WTC11 (cell line): ENCODE measurements around the gene STK32C. TPM values are rescaled to one million over a fixed set of nuclear protein-coding genes. Genes with fewer than 3 reads are reported as not detected.

Experiments
- ATAC-seq: fragments of 200-7000 bp; cut with Tn5 transposase; 2 replicates; pipeline ENCODE4 v1.10.0; 2021; ENCODE audit warnings: mild to moderate bottlenecking, moderate library complexity
- CTCF ChIA-PET: fragments of 300-600 bp; sonication (Branson Sonifier 250); formaldehyde crosslinking; loops from one replicate; lab custom pipeline; 2021; ENCODE audit warnings: antibody characterized with exemption; lab: Charles Lee
- POLR2A ChIA-PET: fragments of 350-600 bp; sonication (Branson Sonifier 250); formaldehyde crosslinking; loops from one replicate; lab custom pipeline; 2021; ENCODE audit warnings: antibody characterized with exemption; lab: Charles Lee
- DNase-seq: peaks from one replicate; pipeline ENCODE4 v3.0.0; 2021; ENCODE audit warnings: low spot score
- H3K27ac Mint-ChIP-seq: 2 replicates; pipeline ENCODE4 v1.8.0; 2021; ENCODE audit warnings: mixed read lengths
- H3K27me3 Mint-ChIP-seq: 2 replicates; pipeline ENCODE4 v1.8.0; 2021; ENCODE audit warnings: low read depth, mild to moderate bottlenecking, moderate library complexity, mixed read lengths
- H3K36me3 Mint-ChIP-seq: 2 replicates; pipeline ENCODE4 v1.8.0; 2021; ENCODE audit warnings: mixed read lengths
- H3K4me1 Mint-ChIP-seq: 2 replicates; pipeline ENCODE4 v1.8.0; 2022; ENCODE audit warnings: mixed read lengths
- H3K4me3 Mint-ChIP-seq: 2 replicates; pipeline ENCODE4 v1.8.0; 2021; ENCODE audit warnings: mild to moderate bottlenecking, moderate library complexity, mixed read lengths
- H3K9me3 Mint-ChIP-seq: 2 replicates; pipeline ENCODE4 v1.8.0; 2021; ENCODE audit warnings: mixed read lengths
- AFF4 ChIP-seq: sonication (generic); formaldehyde crosslinking; IDR thresholded peaks from 2 replicates; pipeline ENCODE4 v1.8.1; 2023; ENCODE audit warnings: mild to moderate bottlenecking, missing genetic modification reagents, borderline replicate concordance
- CBFB ChIP-seq: sonication (generic); formaldehyde crosslinking; IDR thresholded peaks from 2 replicates; pipeline ENCODE4 v1.8.1; 2022; ENCODE audit warnings: mild to moderate bottlenecking, low read depth, missing genetic modification reagents
- CREM ChIP-seq: sonication (generic); formaldehyde crosslinking; IDR thresholded peaks from 2 replicates; pipeline ENCODE4 v1.8.1; 2022; ENCODE audit warnings: mild to moderate bottlenecking, missing genetic modification reagents, moderate library complexity
- E2F5 ChIP-seq: sonication (generic); formaldehyde crosslinking; IDR thresholded peaks from 2 replicates; pipeline ENCODE4 v1.8.1; 2022; ENCODE audit warnings: mild to moderate bottlenecking, moderate library complexity, missing genetic modification reagents
- EMX1 ChIP-seq: fragments of 250-450 bp; sonication (Bioruptor Pico); IDR thresholded peaks from 2 replicates; pipeline ENCODE4 v1.8.0; 2021; ENCODE audit warnings: mild to moderate bottlenecking
- FOXP4 ChIP-seq: sonication (generic); formaldehyde crosslinking; IDR thresholded peaks from 2 replicates; pipeline ENCODE4 v1.8.0; 2022; ENCODE audit warnings: mild to moderate bottlenecking, missing genetic modification reagents
- GRHL2 ChIP-seq: fragments of 250-450 bp; sonication (Bioruptor Pico); IDR thresholded peaks from 2 replicates; pipeline ENCODE4 v1.8.0; 2022; ENCODE audit warnings: mild to moderate bottlenecking, moderate library complexity; ENCODE audit not compliant: insufficient replicate concordance, severe bottlenecking
- IRF2 ChIP-seq: sonication (generic); formaldehyde crosslinking; IDR thresholded peaks from 2 replicates; pipeline ENCODE4 v1.8.0; 2022; ENCODE audit warnings: low read depth, missing genetic modification reagents, borderline replicate concordance
- JUN ChIP-seq: sonication (generic); formaldehyde crosslinking; IDR thresholded peaks from 2 replicates; pipeline ENCODE4 v1.8.0; 2023; ENCODE audit warnings: mild to moderate bottlenecking, missing genetic modification reagents
- PRDM15 ChIP-seq: sonication (generic); formaldehyde crosslinking; IDR thresholded peaks from 2 replicates; pipeline ENCODE4 v1.8.0; 2022; ENCODE audit warnings: missing genetic modification reagents
- USF2 ChIP-seq: sonication (generic); formaldehyde crosslinking; IDR thresholded peaks from 2 replicates; pipeline ENCODE4 v1.8.1; 2023; ENCODE audit warnings: mild to moderate bottlenecking, missing genetic modification reagents, moderate library complexity
- ZBTB43 ChIP-seq: sonication (generic); formaldehyde crosslinking; IDR thresholded peaks from 2 replicates; pipeline ENCODE4 v1.8.1; 2023; ENCODE audit warnings: mild to moderate bottlenecking, missing genetic modification reagents
- ZNF423 ChIP-seq: fragments of 250-450 bp; sonication (Bioruptor Pico); IDR thresholded peaks from 2 replicates; pipeline ENCODE4 v2.1.2; 2022; ENCODE audit warnings: mild to moderate bottlenecking, moderate library complexity
- ZNF532 ChIP-seq: fragments of 250-450 bp; sonication (Bioruptor Pico); IDR thresholded peaks from 2 replicates; pipeline ENCODE4 v1.9.0; 2021; ENCODE audit warnings: mild to moderate bottlenecking, borderline replicate concordance
- ZNF671 ChIP-seq: fragments of 250-450 bp; sonication (Bioruptor Pico); IDR thresholded peaks from 2 replicates; pipeline ENCODE4 v1.8.0; 2021; ENCODE audit warnings: mild to moderate bottlenecking
- total RNA-seq: library from RNA; stranded (reverse); gene quantifications from 3 replicates; pipeline ENCODE4 v1.2.3, GENCODE V29; 2021

The STK32C gene
- total RNA-seq, 1 experiment from 2014 or later, result 20.7 TPM

GRCh38 chr10:132185601-132186487 lies 121.9 kb downstream of the STK32C start (continued):
- peak; percentile 19; the same call in 1 of the 2 replicates for TF ChIP-seq CREM (CRISPR knock-in tag)
- TF ChIP-seq ZNF423, result peak; percentile 25; the same call in 1 of the 2 replicates
- no peak for TF ChIP-seq CBFB (CRISPR knock-in tag)
- TF ChIP-seq ZBTB43 (CRISPR knock-in tag), result 0 out of 2 replicates have a peak, but pooled peaks have one; percentile 27
- TF ChIP-seq JUN (CRISPR knock-in tag), result no peak
- peak; percentile 52; the same call in 1 of the 2 replicates for TF ChIP-seq FOXP4 (CRISPR knock-in tag)

- DNase-seq (no peak), ATAC-seq (no peak)
- H3K4me3 Mint-ChIP-seq, result peak overlapping the region; percentile 37
- H3K27me3 Mint-ChIP-seq, result peaks cover 59% of the 10 kb centered on the region
- no peaks in the 10 kb centered on the region for H3K36me3 Mint-ChIP-seq
- no peak overlapping the region for H3K27ac Mint-ChIP-seq
- POLR2A ChIA-PET, result no interaction called here
- H3K4me1 Mint-ChIP-seq, result peaks cover 9% of the 10 kb centered on the region
- CTCF ChIA-PET, result interaction anchor here (1.0 to 1.2 kb wide), 2 partner anchors 9 to 176 kb away, joined by 3 to 4 read pairs; no protein-coding TSS in a partner anchor
- H3K9me3 Mint-ChIP-seq, result no peaks in the 10 kb centered on the region
- no peak for TF ChIP-seq GRHL2
- no peak for TF ChIP-seq PRDM15 (CRISPR knock-in tag)
- no peak for TF ChIP-seq AFF4 (CRISPR knock-in tag)
- no peak for TF ChIP-seq USF2
- TF ChIP-seq IRF2 (CRISPR knock-in tag), result no peak
- no peak for TF ChIP-seq E2F5 (CRISPR knock-in tag)
- TF ChIP-seq EMX1 (CRISPR knock-in tag), result no peak
- no peak for TF ChIP-seq ZNF671 (CRISPR knock-in tag)
- TF ChIP-seq ZNF532 (CRISPR knock-in tag), result no peak
Observed at GRCh38 chr10:132184816-132185593, 122.7 kb downstream of the STK32C start.
